ENCODE results near the gene LGALSL.

The LGALSL gene

GRCh38 chr2:64472881-64473280, 18.9 kb downstream of the LGALSL start:
- Histone ChIP-seq H2AFZ (ENCODE audit: low read depth, low read length, severe bottlenecking) (no peak overlapping the region), H3K36me3 (ENCODE audit: low read length) (no peaks in the 10 kb centered on the region), H3K9me3 (ENCODE audit: insufficient read depth, low read length) (no peaks in the 10 kb centered on the region), H3K27me3 (ENCODE audit: low read length) (no peaks in the 10 kb centered on the region), H3K9ac (ENCODE audit: low read length) (no peak overlapping the region), H3K27ac (ENCODE audit: low read depth, low read length) (no peak overlapping the region), H3K9me2 (replicated peaks; ENCODE audit: insufficient read depth, low read length) (no peaks in the 10 kb centered on the region), H3K79me2 (ENCODE audit: insufficient read depth, low read length) (no peaks in the 10 kb centered on the region), H3K4me2 (ENCODE audit: low read depth, low read length, poor library complexity, severe bottlenecking) (no peak overlapping the region), H3F3A (ENCODE audit: insufficient read depth) (no peaks in the 10 kb centered on the region), H3K4me3 (ENCODE audit: insufficient read depth, low read length, poor library complexity, severe bottlenecking) (no peak overlapping the region), H4K20me1 (ENCODE audit: low read depth, low read length) (no peaks in the 10 kb centered on the region)
- TF ChIP-seq CTCF (IDR thresholded peaks at IDR 0.05; ENCODE audit: insufficient read depth, low read length, poor library complexity, severe bottlenecking) (no peak), EZH2phosphoT487 (conservative IDR thresholded peaks at IDR 0.05; ENCODE audit: low read length) (no peak)

- Histone ChIP-seq H3K9me2 (replicated peaks; ENCODE audit: insufficient read depth, low read length) (no peaks in the 10 kb centered on the region), H3K79me2 (ENCODE audit: insufficient read depth, low read length) (no peaks in the 10 kb centered on the region), H3K4me2 (ENCODE audit: low read depth, low read length, poor library complexity, severe bottlenecking) (no peak overlapping the region), H3K9ac (ENCODE audit: low read length) (no peak overlapping the region), H2AFZ (ENCODE audit: low read depth, low read length, severe bottlenecking) (no peak overlapping the region), H3K4me3 (ENCODE audit: insufficient read depth, low read length, poor library complexity, severe bottlenecking) (no peak overlapping the region), H3K27me3 (ENCODE audit: low read length) (no peaks in the 10 kb centered on the region), H3K36me3 (ENCODE audit: low read length) (no peaks in the 10 kb centered on the region), H3F3A (ENCODE audit: insufficient read depth) (no peaks in the 10 kb centered on the region), H3K9me3 (ENCODE audit: insufficient read depth, low read length) (no peaks in the 10 kb centered on the region), H3K27ac (ENCODE audit: low read depth, low read length) (no peak overlapping the region), H4K20me1 (ENCODE audit: low read depth, low read length) (no peaks in the 10 kb centered on the region)
- TF ChIP-seq EZH2phosphoT487 (conservative IDR thresholded peaks at IDR 0.05; ENCODE audit: low read length) (no peak), CTCF (IDR thresholded peaks at IDR 0.05; ENCODE audit: insufficient read depth, low read length, poor library complexity, severe bottlenecking) (no peak)
Observed at GRCh38 chr2:64474121-64474571, 20.2 kb downstream of the LGALSL start.

- H3K9me3 ChIP-seq (ENCODE audit: insufficient read depth, low read length): no peaks in the 10 kb centered on the region
- TF ChIP-seq EZH2phosphoT487 (conservative IDR thresholded peaks at IDR 0.05; ENCODE audit: low read length) (no peak), CTCF (IDR thresholded peaks at IDR 0.05; ENCODE audit: insufficient read depth, low read length, poor library complexity, severe bottlenecking) (no peak)
- H3K9ac ChIP-seq (ENCODE audit: low read length): no peak overlapping the region
- H3K36me3 ChIP-seq (ENCODE audit: low read length): no peaks in the 10 kb centered on the region
- H3K4me2 ChIP-seq (ENCODE audit: low read depth, low read length, poor library complexity, severe bottlenecking): no peak overlapping the region
- no peak overlapping the region for H3K27ac ChIP-seq (ENCODE audit: low read depth, low read length)
- no peaks in the 10 kb centered on the region for H3K27me3 ChIP-seq (ENCODE audit: low read length)
- no peak overlapping the region for H3K4me3 ChIP-seq (ENCODE audit: insufficient read depth, low read length, poor library complexity, severe bottlenecking)
- H4K20me1 ChIP-seq (ENCODE audit: low read depth, low read length): no peaks in the 10 kb centered on the region
- H3K79me2 ChIP-seq (ENCODE audit: insufficient read depth, low read length): no peaks in the 10 kb centered on the region
- H3F3A ChIP-seq (ENCODE audit: insufficient read depth): no peaks in the 10 kb centered on the region
- no peaks in the 10 kb centered on the region for H3K9me2 ChIP-seq (replicated peaks; ENCODE audit: insufficient read depth, low read length)
- no peak overlapping the region for H2AFZ ChIP-seq (ENCODE audit: low read depth, low read length, severe bottlenecking)
Observed at GRCh38 chr2:64474636-64475035, 20.7 kb downstream of the LGALSL start.
